Effector memory CD8-positive, alpha-beta T cell (primary cell): ENCODE data around the gene STING1.
A peak's percentile ranks its signal among the peaks of the same experiment; 100 is the strongest.
"Not testable (repeated sequence)": the region's sequence is repeated elsewhere in the genome, so short reads cannot be mapped to it uniquely, and the experiment has no call there.

Experiments
- ATAC-seq: fragments of 150-1000 bp; cut with Tn5 transposase; replicated peaks from 2 replicates; pipeline ENCODE4 v1.10.0; 2021; ENCODE audit warnings: mild to moderate bottlenecking, moderate library complexity
- DNase-seq, 3 experiments: peaks; one replicate each; pipeline ENCODE4 v3.0.0; 2021
- H3K27ac Mint-ChIP-seq, 2 donors: one replicate each; pipeline ENCODE4 v1.8.0; 2022; ENCODE audit warnings: mild to moderate bottlenecking in 2 of 2, mixed read lengths in 2 of 2, moderate library complexity in 2 of 2
- H3K27me3 Mint-ChIP-seq, 2 donors: one replicate each; pipeline ENCODE4 v1.8.0; 2022; ENCODE audit warnings: mixed read lengths in 2 of 2
- H3K36me3 Mint-ChIP-seq: one replicate; pipeline ENCODE4 v1.8.0; 2022; ENCODE audit warnings: mild to moderate bottlenecking, moderate library complexity, mixed read lengths; ENCODE audit not compliant: insufficient read depth
- H3K4me1 Mint-ChIP-seq, 2 donors: one replicate each; pipeline ENCODE4 v1.8.0; 2022; ENCODE audit warnings: low read depth in 2 of 2, mixed read lengths in 2 of 2
- H3K4me3 Mint-ChIP-seq, 2 donors: one replicate each; pipeline ENCODE4 v1.8.0; 2022; ENCODE audit warnings: mild to moderate bottlenecking in 2 of 2, mixed read lengths in 2 of 2, moderate library complexity in 2 of 2
- H3K9me3 Mint-ChIP-seq, 2 donors: one replicate each; pipeline ENCODE4 v1.8.0; 2022; ENCODE audit warnings: mixed read lengths in 2 of 2

STING1 gene

DNA sequence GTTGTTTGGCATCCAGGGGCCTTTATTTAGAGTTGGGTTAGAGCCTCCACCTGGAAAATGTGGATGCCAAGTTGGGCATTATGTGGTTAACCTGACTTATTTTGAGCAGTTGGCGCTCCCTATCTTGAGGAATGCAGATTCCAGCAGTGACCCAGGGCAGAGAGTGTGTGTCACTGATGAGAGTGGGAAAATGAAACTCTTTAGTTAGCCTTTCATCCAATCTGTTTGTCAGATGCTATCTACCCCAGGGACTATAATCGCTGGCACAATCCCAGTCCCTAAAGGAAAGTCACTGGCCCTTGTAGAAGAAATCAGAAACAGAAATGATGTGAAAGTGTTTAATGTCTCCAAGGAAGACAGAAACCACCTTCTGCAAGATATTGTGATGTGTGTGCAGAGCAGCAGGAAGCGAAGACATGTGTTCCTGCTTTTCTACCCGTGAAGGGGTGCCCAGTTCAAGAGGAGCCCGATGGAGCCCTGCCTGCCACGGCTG lies 10.2 kb upstream of the STING1 start:
- H3K4me3 Mint-ChIP-seq: no peak overlapping the region
- ATAC-seq: no peak
- H3K36me3 Mint-ChIP-seq: peaks cover 2% of the 10 kb centered on the region
- no peaks in the 10 kb centered on the region for H3K27me3 Mint-ChIP-seq
- DNase-seq: no peak
- H3K9me3 Mint-ChIP-seq: no peaks in the 10 kb centered on the region
- H3K27ac Mint-ChIP-seq: no peak overlapping the region
- peaks cover 0 to 5% of the 10 kb centered on the region in 2 donors for H3K4me1 Mint-ChIP-seq

DNA sequence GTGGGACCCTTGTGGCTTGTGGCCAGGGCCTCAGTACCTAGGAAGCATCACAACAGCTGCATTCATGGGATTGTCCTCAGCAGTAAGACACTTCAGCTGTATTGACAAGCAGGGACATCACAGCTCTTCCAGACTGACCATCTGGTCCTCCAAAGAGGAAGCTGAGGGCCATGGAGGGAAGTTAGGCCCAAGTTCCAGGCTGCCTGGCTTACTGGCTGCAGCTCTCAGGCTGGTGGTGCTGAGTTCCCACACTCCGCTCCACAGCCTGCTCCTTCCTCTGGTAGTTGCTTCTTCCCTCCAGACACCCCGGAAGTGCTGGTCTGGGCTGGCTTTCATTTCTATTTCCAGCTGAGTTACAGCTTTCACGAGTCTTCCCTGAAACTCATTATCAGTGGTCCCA lies 5.7 kb upstream of the STING1 start:
- H3K27ac Mint-ChIP-seq: peak overlapping the region; percentile 75 to 81
- peaks cover 2% of the 10 kb centered on the region for H3K36me3 Mint-ChIP-seq
- H3K4me1 Mint-ChIP-seq: peaks cover 0 to 4% of the 10 kb centered on the region in 2 donors
- DNase-seq (no peak), ATAC-seq (no peak)
- H3K4me3 Mint-ChIP-seq: no peak overlapping the region
- H3K9me3 Mint-ChIP-seq: no peaks in the 10 kb centered on the region
- no peaks in the 10 kb centered on the region for H3K27me3 Mint-ChIP-seq

DNA sequence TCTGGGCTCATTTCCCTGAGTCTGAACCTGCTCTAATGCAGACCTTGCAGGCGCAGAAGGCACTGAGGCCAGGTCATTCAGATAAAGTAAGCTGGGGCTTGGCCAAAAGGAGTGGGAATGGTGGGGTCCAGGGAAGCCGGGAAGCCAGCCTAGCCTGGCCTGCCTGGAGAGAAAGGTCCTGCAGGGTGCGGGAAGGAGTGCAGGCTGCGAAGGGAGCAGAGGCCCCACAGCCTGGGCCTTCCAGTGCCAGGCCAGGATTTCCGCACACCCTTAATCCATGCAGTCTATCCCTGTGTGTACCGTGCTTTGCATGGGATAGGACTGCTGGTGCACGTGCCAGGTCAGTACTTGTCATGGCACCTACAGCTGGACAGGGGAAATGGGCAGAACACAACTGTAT lies 3.6 kb upstream of the STING1 start:
- Mint-ChIP-seq H3K36me3 (peaks cover 13% of the 10 kb centered on the region), H3K4me3 (no peak overlapping the region), H3K27ac (no peak overlapping the region), H3K27me3 (no peaks in the 10 kb centered on the region), H3K4me1 (peaks cover 14 to 20% of the 10 kb centered on the region in 2 donors), H3K9me3 (no peaks in the 10 kb centered on the region)
- ATAC-seq (no peak), DNase-seq (no peak)

DNA sequence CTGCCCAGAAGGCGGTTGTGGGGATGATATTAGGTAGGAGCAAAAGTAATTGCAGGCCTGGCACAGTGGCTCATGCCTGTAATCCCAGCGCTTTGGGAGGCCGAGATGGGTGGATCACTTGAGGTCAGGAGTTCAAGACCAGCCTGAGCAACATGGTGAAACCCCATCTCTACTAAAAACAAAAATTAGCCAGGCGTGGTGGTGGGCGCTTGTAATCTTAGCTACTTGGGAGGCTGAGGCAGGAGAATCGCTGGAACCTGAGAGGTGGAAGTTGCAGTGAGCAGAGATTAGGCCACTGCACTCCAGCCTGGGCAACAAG lies 291 bp upstream of the STING1 start:
- H3K27ac Mint-ChIP-seq: peak overlapping the region; percentile 82 to 88
- not testable (repeated sequence) for H3K9me3 Mint-ChIP-seq, ATAC-seq

DNA sequence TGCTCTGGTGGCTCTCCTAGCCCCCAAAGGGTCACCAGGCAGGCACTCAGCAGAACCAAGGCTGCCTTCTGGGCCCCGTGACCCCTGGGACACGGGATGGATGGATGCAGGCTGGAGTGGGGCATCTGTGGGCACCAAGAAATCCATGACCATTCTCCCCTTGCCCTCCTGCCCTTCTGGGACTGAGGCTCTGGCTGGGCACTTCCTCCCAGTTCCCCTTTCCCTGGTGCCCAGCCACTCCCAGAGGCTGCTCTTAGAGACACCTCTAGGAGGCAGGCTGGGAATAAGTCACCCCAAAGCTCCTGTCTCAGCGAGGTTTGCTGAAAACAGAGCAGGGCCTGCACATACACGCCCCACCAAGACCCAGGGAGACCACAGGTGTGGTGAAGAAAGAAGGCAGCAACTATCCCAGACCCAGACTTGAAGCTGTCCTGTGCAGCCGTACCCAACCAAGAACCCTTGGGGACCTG lies 943 bp downstream of the STING1 start:
- Mint-ChIP-seq H3K4me1 (peaks cover 35 to 42% of the 10 kb centered on the region in 2 donors), H3K27ac (peak overlapping the region; percentile 82 to 88), H3K27me3 (no peaks in the 10 kb centered on the region), H3K36me3 (peaks cover 40% of the 10 kb centered on the region), H3K4me3 (peak overlapping the region; percentile 76 to 83), H3K9me3 (no peaks in the 10 kb centered on the region)
- ATAC-seq (peak; percentile 14), DNase-seq (no peak)

More for the DNA sequence above, 291 bp upstream of the STING1 start:
- H3K4me3 Mint-ChIP-seq: peak overlapping the region; percentile 76 to 83
- H3K4me1 Mint-ChIP-seq: peaks cover 33 to 40% of the 10 kb centered on the region in 2 donors
- not testable (repeated sequence) for H3K27me3 Mint-ChIP-seq, DNase-seq
- peaks cover 35% of the 10 kb centered on the region for H3K36me3 Mint-ChIP-seq

DNA sequence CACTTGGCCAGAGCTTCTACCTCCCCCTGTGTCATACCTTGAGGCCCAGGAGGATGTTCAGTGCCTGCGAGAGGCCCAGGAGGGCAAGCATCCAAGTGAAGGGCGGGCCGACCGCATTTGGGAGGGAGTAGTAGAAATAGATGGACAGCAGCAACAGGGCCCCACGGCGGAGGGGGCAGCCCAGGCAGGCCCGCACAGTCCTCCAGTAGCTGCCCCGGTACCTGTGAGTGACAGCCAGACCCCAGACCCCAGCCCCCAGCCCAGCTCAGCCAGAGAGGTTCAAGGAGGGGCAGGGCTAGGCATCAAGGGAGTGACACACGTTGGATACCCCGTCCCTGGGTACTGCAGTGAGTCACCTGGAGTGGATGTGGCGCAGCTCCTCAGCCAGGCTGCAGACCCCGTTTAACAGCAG lies 1.4 kb downstream of the STING1 start:
- no peaks in the 10 kb centered on the region for H3K9me3 Mint-ChIP-seq
- peak overlapping the region; percentile 82 to 88 for H3K27ac Mint-ChIP-seq
- no peaks in the 10 kb centered on the region for H3K27me3 Mint-ChIP-seq
- peaks cover 36 to 43% of the 10 kb centered on the region in 2 donors for H3K4me1 Mint-ChIP-seq
- ATAC-seq (no peak), DNase-seq (no peak)
- peak overlapping the region; percentile 76 to 83 for H3K4me3 Mint-ChIP-seq
- peaks cover 42% of the 10 kb centered on the region for H3K36me3 Mint-ChIP-seq

DNA sequence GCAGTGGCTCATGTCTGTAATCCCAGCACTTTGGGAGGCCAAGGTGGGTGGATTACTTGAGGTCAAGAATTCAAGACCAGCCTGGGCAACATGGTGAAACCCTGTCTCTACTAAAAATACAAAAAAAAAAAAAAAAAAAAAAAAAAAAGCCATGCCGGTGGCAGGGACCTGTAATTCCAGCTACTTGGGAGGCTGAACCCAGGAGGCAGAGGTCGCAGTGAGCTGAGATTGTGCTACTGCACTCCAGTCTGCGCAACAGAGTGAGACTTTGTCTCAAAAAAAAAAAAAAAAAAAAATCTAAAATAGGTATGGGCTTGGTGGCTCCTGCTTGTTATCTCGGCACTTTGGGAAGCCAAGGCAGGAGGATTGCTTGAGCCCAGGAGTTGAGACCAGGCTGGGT lies 2.8 kb downstream of the STING1 start:
- not testable (repeated sequence) for H3K27me3 Mint-ChIP-seq, H3K9me3 Mint-ChIP-seq, ATAC-seq, DNase-seq
- Mint-ChIP-seq H3K27ac (peak overlapping the region in 1 of 2 donors; percentile 38), H3K4me1 (peaks cover 50 to 56% of the 10 kb centered on the region in 2 donors), H3K36me3 (peaks cover 53% of the 10 kb centered on the region), H3K4me3 (peak overlapping the region in 1 of 2 donors; percentile 40)

DNA sequence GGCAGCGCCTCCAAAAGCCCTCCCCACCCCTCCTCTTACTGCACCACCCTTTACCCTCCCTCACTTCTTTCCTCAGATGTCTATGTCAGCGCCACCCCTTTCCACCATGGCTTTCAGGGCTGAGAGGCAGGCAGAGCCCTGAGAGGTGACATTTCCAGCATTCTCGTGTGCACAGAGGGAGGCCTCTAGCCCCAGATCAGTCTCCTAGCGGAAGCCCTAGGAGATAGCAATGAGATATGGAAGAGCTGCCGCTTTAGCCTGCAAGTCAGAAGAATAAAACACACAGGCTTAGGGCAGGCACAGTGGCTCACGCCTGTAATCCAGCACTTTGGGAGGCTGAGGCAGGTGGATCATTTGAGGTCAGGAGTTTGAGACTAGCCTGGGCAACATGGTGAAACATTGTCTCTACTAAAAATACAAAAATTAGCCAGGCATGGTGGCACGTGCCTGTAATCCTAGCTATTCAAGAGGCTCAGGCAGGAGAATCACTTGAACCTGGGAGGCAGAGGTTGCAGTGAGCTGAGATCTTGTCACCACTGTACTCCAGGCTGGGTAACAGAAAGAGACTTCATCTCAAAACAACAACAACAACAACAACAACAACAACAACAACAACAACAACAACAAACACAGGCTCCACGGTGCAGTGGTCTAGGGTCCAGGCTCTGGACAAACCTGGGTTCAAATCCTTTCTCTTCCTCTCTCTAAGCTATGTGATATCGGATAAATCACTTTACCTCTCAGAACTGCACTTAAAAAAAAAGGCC lies 3.7 kb downstream of the STING1 start:
- not testable (repeated sequence) for H3K27me3 Mint-ChIP-seq, H3K9me3 Mint-ChIP-seq, ATAC-seq, DNase-seq
- H3K36me3 Mint-ChIP-seq: peaks cover 57% of the 10 kb centered on the region
- peak overlapping the region; percentile 80 to 85 for H3K27ac Mint-ChIP-seq
- peak overlapping the region; percentile 32 to 40 for H3K4me3 Mint-ChIP-seq
- peaks cover 54 to 57% of the 10 kb centered on the region in 2 donors for H3K4me1 Mint-ChIP-seq

DNA sequence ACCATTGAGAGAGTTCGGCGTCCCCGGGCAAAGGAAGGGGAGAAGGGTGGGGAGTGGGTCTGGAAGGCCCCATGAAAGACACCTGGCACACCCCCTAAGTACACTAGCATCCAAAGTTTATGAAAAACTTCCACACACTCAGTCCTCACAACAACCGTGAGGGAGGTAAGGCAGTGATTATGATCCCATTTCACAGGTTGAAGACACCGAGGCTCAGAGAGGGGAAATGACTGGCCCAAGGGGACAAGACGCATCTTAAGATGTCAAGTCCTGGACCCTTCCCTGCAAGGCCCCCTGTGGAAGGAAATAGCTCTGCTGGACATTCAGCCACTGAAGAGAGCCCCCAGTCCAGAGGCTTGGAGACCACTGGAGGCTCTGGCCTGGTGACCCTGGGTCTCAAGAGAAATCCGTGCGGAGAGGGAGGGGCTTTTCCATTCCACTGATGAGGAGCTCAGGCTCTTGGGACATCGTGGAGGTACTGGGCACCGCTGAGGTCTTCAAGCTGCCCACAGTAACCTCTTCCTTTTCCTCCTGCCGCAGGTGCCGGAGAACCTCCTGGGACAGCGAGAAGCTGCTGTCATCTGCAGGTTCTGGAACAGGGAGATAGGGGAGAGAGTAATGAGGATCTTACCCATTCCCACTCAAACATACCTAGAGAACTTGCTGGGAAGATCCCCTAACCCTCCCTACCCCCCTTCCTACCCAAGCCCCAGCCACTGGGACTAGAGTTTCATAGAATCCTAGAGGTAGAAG lies 6.5 kb downstream of the STING1 start:
- H3K4me1 Mint-ChIP-seq: peaks cover 57 to 61% of the 10 kb centered on the region in 2 donors
- peak overlapping the region; percentile 70 to 72 for H3K4me3 Mint-ChIP-seq
- no peaks in the 10 kb centered on the region for H3K27me3 Mint-ChIP-seq
- ATAC-seq (no peak), DNase-seq (no peak)
- peak overlapping the region; percentile 52 to 84 for H3K27ac Mint-ChIP-seq
- H3K36me3 Mint-ChIP-seq: peaks cover 48% of the 10 kb centered on the region
- no peaks in the 10 kb centered on the region for H3K9me3 Mint-ChIP-seq

DNA sequence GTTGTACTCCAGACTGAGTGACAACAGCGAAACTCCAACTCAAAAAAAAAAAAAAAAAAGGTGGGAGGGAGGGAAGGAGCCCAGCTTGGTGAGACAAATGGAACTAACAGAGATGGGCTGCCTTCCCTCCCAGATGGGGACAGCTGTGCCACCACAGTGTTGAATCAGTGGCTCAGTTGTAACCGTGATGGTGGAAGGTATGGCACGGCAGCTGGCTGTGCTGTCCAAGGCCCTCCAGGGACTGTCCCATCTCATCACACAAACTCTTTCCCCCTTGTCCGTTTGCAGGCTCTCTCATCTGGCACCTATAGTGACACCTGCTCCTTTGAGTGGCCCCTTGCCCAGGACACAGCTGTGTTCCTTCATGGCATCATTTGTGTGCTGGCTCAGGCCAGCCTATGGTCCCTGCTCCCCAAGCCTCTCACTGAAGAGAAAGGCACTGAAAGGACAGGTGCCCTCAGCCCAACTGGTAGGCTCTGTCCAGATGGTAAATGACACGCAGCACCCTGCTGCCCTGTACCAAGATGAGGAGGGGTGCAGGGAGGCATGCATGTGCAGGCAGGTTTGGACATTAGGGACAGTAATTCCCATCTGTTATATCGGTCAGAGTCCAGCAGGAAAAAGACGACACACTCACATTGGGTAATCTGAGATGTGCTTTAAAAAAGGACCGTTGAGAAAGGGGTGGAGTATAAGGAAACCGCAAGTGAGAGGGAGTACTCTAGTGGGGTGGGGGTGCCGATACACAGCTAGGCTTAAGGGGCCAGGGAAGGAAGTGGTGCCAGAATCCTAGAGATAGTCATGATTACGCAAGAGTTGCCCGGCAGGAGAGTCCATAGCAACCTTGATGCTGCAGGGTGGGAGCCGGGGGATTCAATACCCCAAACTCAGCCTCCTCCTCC lies 7.4 kb downstream of the STING1 start:
- ATAC-seq: peak; percentile 72
- Mint-ChIP-seq H3K27me3 (no peaks in the 10 kb centered on the region), H3K4me1 (peaks cover 58 to 59% of the 10 kb centered on the region in 2 donors), H3K9me3 (no peaks in the 10 kb centered on the region), H3K36me3 (peaks cover 41% of the 10 kb centered on the region), H3K27ac (peak overlapping the region; percentile 52 to 84), H3K4me3 (peak overlapping the region; percentile 70 to 72)
- DNase-seq: no peak

DNA sequence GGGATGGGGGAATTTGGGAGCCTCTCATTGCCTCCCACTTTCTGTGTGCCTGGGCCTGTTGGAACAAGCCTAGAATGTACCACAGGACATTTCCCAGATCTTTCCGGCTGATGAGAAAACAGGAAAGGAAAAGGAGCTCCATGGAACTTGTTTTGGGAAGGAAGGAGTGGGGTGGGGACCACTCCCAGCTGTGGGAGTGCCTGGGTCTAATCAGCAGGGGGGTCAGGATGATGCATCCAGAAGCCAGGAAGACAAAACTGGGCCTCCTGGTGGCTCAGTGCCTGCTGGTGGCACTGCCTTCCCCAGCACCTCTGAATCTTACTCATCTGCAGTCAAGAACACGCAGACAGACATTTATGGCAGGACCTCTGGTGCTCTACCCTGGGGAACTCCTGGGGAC lies 9.0 kb downstream of the STING1 start:
- Mint-ChIP-seq H3K27ac (peak overlapping the region; percentile 84 to 96), H3K4me3 (no peak overlapping the region), H3K9me3 (no peaks in the 10 kb centered on the region), H3K36me3 (peaks cover 28% of the 10 kb centered on the region), H3K4me1 (peaks cover 59 to 66% of the 10 kb centered on the region in 2 donors), H3K27me3 (no peaks in the 10 kb centered on the region)
- no peak for DNase-seq
- no peak for ATAC-seq

DNA sequence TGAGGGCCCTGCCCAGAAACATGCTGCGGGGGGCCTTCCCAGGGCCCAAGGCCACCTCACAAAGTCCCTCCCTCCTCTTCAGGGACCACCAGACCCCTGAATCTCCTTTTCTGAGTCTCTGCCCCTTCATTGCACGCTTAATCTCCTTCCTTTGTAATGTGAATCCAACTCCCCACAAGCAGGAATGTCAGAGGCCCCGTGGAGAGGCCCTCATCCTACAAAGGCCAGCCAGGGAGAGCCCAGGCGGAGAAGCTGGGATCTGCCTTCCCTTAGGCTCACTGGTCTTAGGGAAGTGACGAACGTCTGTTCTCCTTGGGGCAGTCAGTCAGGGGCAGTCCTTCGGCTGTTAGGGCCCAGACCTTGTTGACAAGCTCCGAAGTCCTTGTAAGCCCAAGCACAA lies 9.5 kb downstream of the STING1 start:
- Mint-ChIP-seq H3K9me3 (no peaks in the 10 kb centered on the region), H3K27ac (peak overlapping the region; percentile 84 to 96), H3K4me1 (peaks cover 58 to 68% of the 10 kb centered on the region in 2 donors), H3K27me3 (no peaks in the 10 kb centered on the region), H3K4me3 (peak overlapping the region in 1 of 2 donors; percentile 92), H3K36me3 (peaks cover 24% of the 10 kb centered on the region)
- ATAC-seq (no peak), DNase-seq (no peak)
